ENCODE results near the gene CCR8.

The CCR8 gene

DNA sequence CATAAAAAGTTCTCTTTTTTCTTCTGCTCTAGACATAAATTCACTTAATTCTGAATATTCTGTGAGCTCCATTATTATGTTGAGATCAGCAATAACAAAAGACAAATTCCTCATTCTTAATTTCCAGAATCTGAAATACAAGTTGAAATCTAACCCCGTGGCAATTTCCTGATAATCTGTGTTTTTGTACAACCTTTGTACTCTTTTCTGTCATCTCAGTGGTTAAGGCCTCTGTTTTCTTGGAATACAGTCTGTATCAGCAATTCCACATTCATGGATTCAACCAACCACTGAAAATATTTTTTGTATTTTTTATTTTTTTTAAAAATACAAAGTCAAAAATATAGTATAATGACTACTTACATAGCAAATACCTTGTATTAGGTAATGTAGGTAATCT, 8.7 kb downstream of the CCR8 start:
- no peak for DNase-seq (ENCODE audit: low read depth)
- no peak for TF ChIP-seq CTCF (conservative IDR thresholded peaks at IDR 0.05; ENCODE audit: low read length)
- no peak overlapping the region for H3K4me3 ChIP-seq (ENCODE audit: low read length)

GRCh38 chr3:39339086-39339485, 9.6 kb downstream of the CCR8 start:
- no peak for TF ChIP-seq CTCF (conservative IDR thresholded peaks at IDR 0.05; ENCODE audit: low read length)
- H3K4me3 ChIP-seq (ENCODE audit: low read length) = no peak overlapping the region
- DNase-seq (ENCODE audit: low read depth) = no peak

GRCh38 chr3:39343076-39343717, 13.7 kb downstream of the CCR8 start:
- no peak for DNase-seq (ENCODE audit: low read depth)
- no peak overlapping the region for H3K4me3 ChIP-seq (ENCODE audit: low read length)
- TF ChIP-seq CTCF (conservative IDR thresholded peaks at IDR 0.05; ENCODE audit: low read length) = no peak

DNA sequence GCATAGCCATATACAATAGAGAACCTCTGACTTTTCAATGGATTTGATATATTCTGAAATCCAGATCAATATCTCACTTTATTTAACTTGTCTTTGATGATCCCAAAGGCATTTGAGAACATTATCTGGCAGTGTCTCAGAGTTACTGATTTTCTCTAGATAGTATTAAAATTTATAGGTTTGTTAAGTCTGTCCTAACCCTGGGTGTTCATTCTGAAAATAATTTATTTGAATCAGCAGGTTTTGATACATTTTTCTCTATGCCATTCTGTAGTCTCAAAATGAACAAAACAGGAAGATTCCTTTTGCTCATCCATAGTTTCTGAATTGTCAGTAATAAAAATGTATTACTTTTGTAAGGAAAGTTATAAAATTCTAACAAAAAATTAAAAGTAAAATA, 14.3 kb downstream of the CCR8 start:
- no peak overlapping the region for H3K4me3 ChIP-seq (ENCODE audit: low read length)
- DNase-seq (ENCODE audit: low read depth) = no peak
- TF ChIP-seq CTCF (conservative IDR thresholded peaks at IDR 0.05; ENCODE audit: low read length) = no peak

- H3K4me3 ChIP-seq (ENCODE audit: low read length) = no peak overlapping the region
- DNase-seq (ENCODE audit: low read depth) = no peak
- no peak for TF ChIP-seq CTCF (conservative IDR thresholded peaks at IDR 0.05; ENCODE audit: low read length)
Measured at GRCh38 chr3:39344746-39345344, 15.3 kb downstream of the CCR8 start.

- no peak for TF ChIP-seq CTCF (conservative IDR thresholded peaks at IDR 0.05; ENCODE audit: low read length)
- H3K4me3 ChIP-seq (ENCODE audit: low read length) = no peak overlapping the region
- DNase-seq (ENCODE audit: low read depth) = no peak
Measured at GRCh38 chr3:39346785-39347585, 17.5 kb downstream of the CCR8 start.

- no peak for TF ChIP-seq CTCF (conservative IDR thresholded peaks at IDR 0.05; ENCODE audit: low read length)
- no peak overlapping the region for H3K4me3 ChIP-seq (ENCODE audit: low read length)
Measured at GRCh38 chr3:39347586-39347876, 18.0 kb downstream of the CCR8 start.

More at GRCh38 chr3:39347586-39347876, 18.0 kb downstream of the CCR8 start:
- no peak for DNase-seq (ENCODE audit: low read depth)

Measured in AG10803 (cell line).